ENCODE data around the gene PIGQ. TPM values are rescaled to one million over a fixed set of nuclear protein-coding genes. Genes with fewer than 3 reads are reported as not detected.

The PIGQ gene
- total and polyA plus RNA-seq, 2 of the 8 experiments (the other 6 are each of a cell fraction or from before 2014, with no cell fraction given) = 36.0 to 49.2 TPM

DNA sequence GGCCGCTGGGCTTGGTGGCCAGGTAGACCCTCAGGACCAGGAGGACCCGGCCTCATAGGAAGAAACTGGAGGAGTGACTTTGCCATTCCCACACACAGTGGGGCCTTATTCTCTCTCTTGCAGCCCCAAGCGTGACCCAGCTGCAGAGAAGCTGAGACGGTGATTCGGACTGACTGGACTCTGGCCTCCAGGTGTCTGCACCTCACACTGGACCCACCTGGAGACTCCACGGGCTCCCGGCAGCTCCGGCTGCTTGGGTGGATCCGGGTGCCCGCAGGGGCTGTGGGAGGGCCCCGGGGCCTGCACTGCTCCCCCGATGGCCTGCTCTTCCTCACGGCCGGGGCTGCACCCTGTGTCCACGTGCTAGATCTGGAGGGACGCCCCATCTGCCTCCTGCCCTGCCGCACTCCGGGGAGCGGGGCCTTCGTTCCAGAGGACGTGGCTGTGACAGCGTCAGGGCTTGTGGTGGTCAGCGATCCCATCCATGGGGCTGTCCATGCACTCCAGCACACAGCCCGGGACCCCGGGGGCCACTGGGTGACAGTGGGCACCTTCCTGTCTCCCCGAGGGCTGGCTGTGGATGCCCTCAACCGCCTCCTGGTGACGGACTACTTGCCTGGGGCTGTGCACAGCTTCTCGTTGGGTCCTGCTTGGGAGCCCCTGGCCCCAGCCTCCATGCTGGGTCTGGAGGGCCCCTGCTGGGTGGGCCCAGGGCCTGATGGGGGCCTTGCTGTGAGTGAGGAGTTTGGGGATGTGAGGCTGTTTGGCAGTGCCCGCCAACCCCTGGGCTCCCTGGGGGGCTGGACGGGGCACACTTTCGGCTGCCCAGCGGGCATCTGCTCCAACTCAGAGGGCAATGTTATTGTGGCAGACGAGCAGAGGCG is 2.2 kb upstream of the PIGQ start:
- ChIA-PET CTCF (ENCODE audit: partially characterized antibody) (interaction anchor here (0.7 to 2.3 kb wide), 9 partner anchors 9 to 100 kb away, joined by 3 to 14 read pairs (median 4); no protein-coding TSS in a partner anchor), POLR2A (ENCODE audit: partially characterized antibody) (interaction anchor here (0.6 to 7.9 kb wide), 14 partner anchors 8 to 239 kb away, joined by 3 to 58 read pairs (median 4); partner anchors contain the start of genes CAPN15, METTL26, WDR24 and WFIKKN1)
- peak overlapping the region; percentile 91 for H4K91ac ChIP-seq (replicated peaks; ENCODE audit: insufficient read length, low read length)
- H3K27me3 ChIP-seq (replicated peaks in 1 of 4; ENCODE audit: control insufficient read depth in 3 of 4, extremely low read depth in 1 of 4, insufficient read depth in 3 of 4, low read length in 3 of 4) = no peaks in the 10 kb centered on the region
- no peak overlapping the region for H3K27ac ChIP-seq (ENCODE audit: low read depth, low read length)
- no peak for DNase-seq (ENCODE audit: low read depth in 1 of 2, low spot score in 2 of 2)
- peaks cover 0 to 9% of the 10 kb centered on the region in 2 experiments; a peak in 1 of 4 replicates for H3K79me2 ChIP-seq (ENCODE audit: control insufficient read depth in 1 of 2, insufficient read depth in 2 of 2, low read length in 2 of 2)
- peak overlapping the region; percentile 54 for H2BK120ac ChIP-seq (replicated peaks; ENCODE audit: low read depth, low read length)
- peak overlapping the region; percentile 97; the same call in 1 of the 2 replicates for H2BK15ac ChIP-seq (ENCODE audit: low read length)
- peak overlapping the region; percentile 50; the same call in 1 of the 2 replicates for H2BK12ac ChIP-seq (ENCODE audit: low read depth, low read length)
- H3K23me2 ChIP-seq (ENCODE audit: low read depth, low read length) = peaks cover 9% of the 10 kb centered on the region; the same call in 1 of the 2 replicates
- no peak overlapping the region for H3K9ac ChIP-seq (replicated peaks in 1 of 4; ENCODE audit: extremely low read depth in 1 of 4, low read depth in 3 of 4, low read length in 3 of 4)
- FAIRE-seq = no peak
- H3K9me3 ChIP-seq (ENCODE audit: insufficient read depth in 2 of 2, low read depth in 1 of 2, low read length in 1 of 2) = no peaks in the 10 kb centered on the region
- peak overlapping the region; percentile 57 for H3K4ac ChIP-seq (replicated peaks; ENCODE audit: insufficient read length, low read depth, low read length)
- H4K8ac ChIP-seq (ENCODE audit: extremely low read depth, insufficient read depth, low read length) = peak overlapping the region; percentile 28
- 0 out of 2 replicates have a peak overlapping the region, but pooled peaks have one; percentile 66 for H2BK5ac ChIP-seq (ENCODE audit: low read depth, low read length)
- H3K4me2 ChIP-seq (ENCODE audit: insufficient read depth in 1 of 2, low read depth in 2 of 2, low read length in 2 of 2) = 0 out of 4 replicates have a peak overlapping the region, but pooled peaks of 1 of the 2 experiments have one; percentile 53
- no peaks in the 10 kb centered on the region; the same call in none of the 2 replicates for H3K79me1 ChIP-seq (ENCODE audit: low read depth, low read length)
- H3K56ac ChIP-seq (replicated peaks; ENCODE audit: insufficient read length, low read depth, low read length) = no peak overlapping the region
- no peak overlapping the region for H3K23ac ChIP-seq (ENCODE audit: insufficient read length)
- H2AK5ac ChIP-seq (ENCODE audit: low read depth, low read length) = peak overlapping the region; percentile 28; the same call in 1 of the 2 replicates
- H2AFZ ChIP-seq (ENCODE audit: low read length) = no peak overlapping the region
- H4K5ac ChIP-seq (ENCODE audit: insufficient read length, low read depth, low read length) = peak overlapping the region; percentile 0
- 0 out of 8 replicates have a peak overlapping the region, but pooled peaks of 1 of the 4 experiments have one; percentile 20 for H3K4me3 ChIP-seq (ENCODE audit: extremely low read depth in 1 of 4, insufficient read depth in 2 of 4, low read depth in 3 of 4, low read length in 4 of 4)
- peaks cover 0 to 27% (median 12%) of the 10 kb centered on the region in 4 experiments; a peak in 5 of 7 replicates for H3K4me1 ChIP-seq (replicated peaks in 1 of 4; ENCODE audit: control insufficient read depth in 3 of 4, insufficient read depth in 4 of 4, low read length in 3 of 4)
- H4K20me1 ChIP-seq (replicated peaks in 1 of 2; ENCODE audit: control insufficient read depth in 1 of 2, insufficient read depth in 2 of 2, low read length in 2 of 2) = peaks cover 0 to 6% of the 10 kb centered on the region in 2 experiments
- peak overlapping the region; percentile 72; the same call in 1 of the 2 replicates for H2BK20ac ChIP-seq (ENCODE audit: low read length)
- H3K18ac ChIP-seq (ENCODE audit: extremely low read depth, low read length) = peak overlapping the region; percentile 71
- 92% methylated on average over 33 of the region's 35 CpGs; no CpG with 5 or more reads in 1 of the 2 experiments for WGBS, 2 experiments (ENCODE audit: extremely low coverage in 1 of 2, insufficient coverage in 1 of 2, insufficient read length in 1 of 2, insufficient replicate concordance in 2 of 2, low coverage in 1 of 2, low lambda C conversion rate in 2 of 2, missing lambda C conversion rate in 1 of 2)
- no peaks in the 10 kb centered on the region for H3K36me3 ChIP-seq (ENCODE audit: control insufficient read depth in 2 of 4, insufficient read depth in 4 of 4, low read length in 3 of 4)
- no peak overlapping the region for H3K14ac ChIP-seq (ENCODE audit: insufficient read length)
- TF ChIP-seq TEAD4 (IDR thresholded peaks at IDR 0.05; ENCODE audit: low read depth, low read length) (no peak), RXRA (IDR thresholded peaks at IDR 0.05; ENCODE audit: insufficient read depth, low read depth, low read length) (no peak), RFX5 (IDR thresholded peaks at IDR 0.05; ENCODE audit: borderline replicate concordance, low read depth, low read length) (no peak), TCF12 (IDR thresholded peaks at IDR 0.05; ENCODE audit: low read depth, low read length) (no peak), SIRT6 (IDR thresholded peaks at IDR 0.05; ENCODE audit: low read length) (no peak), NANOG (IDR thresholded peaks at IDR 0.05; ENCODE audit: insufficient read depth, low read depth, low read length, poor library complexity, severe bottlenecking) (no peak), FOSL1 (IDR thresholded peaks at IDR 0.05; ENCODE audit: insufficient read depth, low read depth, low read length) (no peak), RBBP5 (IDR thresholded peaks at IDR 0.05; ENCODE audit: borderline replicate concordance, low read depth, low read length) (no peak), SP2 (IDR thresholded peaks at IDR 0.05; ENCODE audit: low read length) (no peak), TBP (IDR thresholded peaks at IDR 0.05; ENCODE audit: low read depth, low read length) (no peak)
- TF ChIP-seq, protein P1, sequence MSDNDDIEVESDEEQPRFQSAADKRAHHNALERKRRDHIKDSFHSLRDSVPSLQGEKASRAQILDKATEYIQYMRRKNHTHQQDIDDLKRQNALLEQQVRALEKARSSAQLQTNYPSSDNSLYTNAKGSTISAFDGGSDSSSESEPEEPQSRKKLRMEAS (IDR thresholded peaks at IDR 0.05) = no peak

All from H1 (cell line).